ENCODE results near the gene ZNF516. TPM values are rescaled to one million over a fixed set of nuclear protein-coding genes. Genes with fewer than 3 reads are reported as not detected.

ZNF516 gene
- total RNA-seq, 1 experiment from 2014 or later = 25.5 TPM

GRCh38 chr18:76493213-76494161 lies 1.6 kb downstream of the ZNF516 start:
- POLR2A ChIA-PET = interaction anchor here (0.7 kb wide), 1 partner anchor 561 kb away, joined by 4 read pairs; no protein-coding TSS in a partner anchor

DNA sequence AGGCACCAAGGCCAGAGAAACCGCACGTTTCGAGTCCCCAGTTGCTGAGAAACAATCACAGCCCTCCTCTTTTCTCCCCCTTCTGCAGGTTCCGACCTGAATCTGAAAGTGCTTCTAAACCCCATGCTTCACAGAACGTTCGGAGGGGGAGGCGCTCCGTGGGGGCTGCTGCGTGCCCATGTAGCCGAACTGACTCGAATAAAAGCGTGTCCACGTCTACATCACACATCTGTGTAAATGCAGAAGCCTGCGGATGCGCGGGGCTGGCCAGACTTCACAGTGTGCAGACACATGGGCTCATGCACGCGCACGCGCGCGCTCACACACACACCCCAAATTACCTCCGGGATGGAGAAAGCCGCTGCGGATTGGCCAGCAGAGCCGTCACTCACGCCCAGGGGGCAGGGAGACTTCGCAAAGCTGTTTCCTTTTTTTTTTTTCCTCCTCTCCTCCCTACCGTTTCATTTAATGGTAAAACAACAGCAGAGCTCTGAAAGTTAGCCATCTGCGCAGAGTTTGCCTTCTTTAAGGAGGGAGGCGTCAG lies 2.3 kb downstream of the ZNF516 start:
- intact Hi-C loops (cut with micrococcal nuclease; ENCODE audit: unreplicated experiment) = loop anchor here (5.0 kb wide), 1 partner anchor 565 kb away; no protein-coding TSS in a partner anchor
- no peaks in the 10 kb centered on the region for H3K4me1 Mint-ChIP-seq (ENCODE audit: low read depth, unreplicated experiment)
- no peaks in the 10 kb centered on the region for H3K4me1 ChIP-seq
- ChIA-PET CTCF (interaction anchor here (0.6 to 0.7 kb wide), 2 partner anchors 94 to 1943 kb away, joined by 3 read pairs; no protein-coding TSS in a partner anchor), POLR2A (interaction anchor here (0.7 kb wide), 1 partner anchor 562 kb away, joined by 4 read pairs; no protein-coding TSS in a partner anchor)
- no peaks in the 10 kb centered on the region for H3K36me3 ChIP-seq (ENCODE audit: control insufficient read depth, insufficient read depth, low read length)
- peak; percentile 96 to 97 for DNase-seq
- peak overlapping the region; percentile 65 for H3K27ac Mint-ChIP-seq (ENCODE audit: unreplicated experiment)
- peak overlapping the region; percentile 63 for H3K4me3 ChIP-seq (ENCODE audit: low read depth, low read length)
- H3K27me3 Mint-ChIP-seq (ENCODE audit: insufficient read depth, unreplicated experiment) = no peaks in the 10 kb centered on the region
- no peaks in the 10 kb centered on the region for H3K36me3 Mint-ChIP-seq (ENCODE audit: insufficient read depth, unreplicated experiment)
- BruUV-seq (replicated peaks) = no TSS peak
- H3K9me3 ChIP-seq = no peaks in the 10 kb centered on the region
- peak overlapping the region; percentile 78 for H3K4me3 Mint-ChIP-seq (ENCODE audit: unreplicated experiment)
- TF ChIP-seq, protein P1, sequence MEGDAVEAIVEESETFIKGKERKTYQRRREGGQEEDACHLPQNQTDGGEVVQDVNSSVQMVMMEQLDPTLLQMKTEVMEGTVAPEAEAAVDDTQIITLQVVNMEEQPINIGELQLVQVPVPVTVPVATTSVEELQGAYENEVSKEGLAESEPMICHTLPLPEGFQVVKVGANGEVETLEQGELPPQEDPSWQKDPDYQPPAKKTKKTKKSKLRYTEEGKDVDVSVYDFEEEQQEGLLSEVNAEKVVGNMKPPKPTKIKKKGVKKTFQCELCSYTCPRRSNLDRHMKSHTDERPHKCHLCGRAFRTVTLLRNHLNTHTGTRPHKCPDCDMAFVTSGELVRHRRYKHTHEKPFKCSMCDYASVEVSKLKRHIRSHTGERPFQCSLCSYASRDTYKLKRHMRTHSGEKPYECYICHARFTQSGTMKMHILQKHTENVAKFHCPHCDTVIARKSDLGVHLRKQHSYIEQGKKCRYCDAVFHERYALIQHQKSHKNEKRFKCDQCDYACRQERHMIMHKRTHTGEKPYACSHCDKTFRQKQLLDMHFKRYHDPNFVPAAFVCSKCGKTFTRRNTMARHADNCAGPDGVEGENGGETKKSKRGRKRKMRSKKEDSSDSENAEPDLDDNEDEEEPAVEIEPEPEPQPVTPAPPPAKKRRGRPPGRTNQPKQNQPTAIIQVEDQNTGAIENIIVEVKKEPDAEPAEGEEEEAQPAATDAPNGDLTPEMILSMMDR (IDR thresholded peaks at IDR 0.05; ENCODE audit: insufficient read depth in 1 of 2, low read depth in 1 of 2, low read length in 1 of 2, severe bottlenecking in 1 of 2, unreplicated experiment in 1 of 2) = no peak
- H3K27me3 ChIP-seq (replicated peaks; ENCODE audit: control insufficient read depth, insufficient read depth, low read length) = no peaks in the 10 kb centered on the region
- H3K9me3 Mint-ChIP-seq (ENCODE audit: unreplicated experiment) = no peaks in the 10 kb centered on the region

More at GRCh38 chr18:76493213-76494161, 1.6 kb downstream of the ZNF516 start:
- Mint-ChIP-seq H3K27me3 (ENCODE audit: insufficient read depth, unreplicated experiment) (no peaks in the 10 kb centered on the region), H3K4me1 (ENCODE audit: low read depth, unreplicated experiment) (no peaks in the 10 kb centered on the region), H3K27ac (ENCODE audit: unreplicated experiment) (peak overlapping the region; percentile 65), H3K9me3 (ENCODE audit: unreplicated experiment) (no peaks in the 10 kb centered on the region), H3K36me3 (ENCODE audit: insufficient read depth, unreplicated experiment) (no peaks in the 10 kb centered on the region), H3K4me3 (ENCODE audit: unreplicated experiment) (peak overlapping the region; percentile 78)
- TF ChIP-seq, protein P1 (IDR thresholded peaks at IDR 0.05; ENCODE audit: insufficient read depth in 1 of 2, low read depth in 1 of 2, low read length in 1 of 2, severe bottlenecking in 1 of 2, unreplicated experiment in 1 of 2) = no peak
- Histone ChIP-seq H3K4me3 (ENCODE audit: low read depth, low read length) (peak overlapping the region; percentile 63), H3K27me3 (replicated peaks; ENCODE audit: control insufficient read depth, insufficient read depth, low read length) (no peaks in the 10 kb centered on the region), H3K36me3 (ENCODE audit: control insufficient read depth, insufficient read depth, low read length) (no peaks in the 10 kb centered on the region), H3K9me3 (no peaks in the 10 kb centered on the region), H3K4me1 (no peaks in the 10 kb centered on the region)
- DNase-seq = peak in 1 of 2 experiments; percentile 6
- TSS peak; percentile 53 for BruUV-seq (replicated peaks)
- CTCF ChIA-PET = interaction anchor here (0.7 kb wide), 1 partner anchor 95 kb away, joined by 3 read pairs; no protein-coding TSS in a partner anchor
- intact Hi-C loops (cut with micrococcal nuclease; ENCODE audit: unreplicated experiment) = loop anchor here (2.0 to 5.0 kb wide), 2 partner anchors 71 to 564 kb away; no protein-coding TSS in a partner anchor

Data from Caco-2 (cell line).